Stimulated activated CD8-positive, alpha-beta memory T cell treated with anti-CD3 and anti-CD28 coated beads, Interleukin-15, amount 100 ng/mL, for 48 hours (primary cell): ENCODE data around the gene TM4SF5.
"Not testable (repeated sequence)": the region's sequence is repeated elsewhere in the genome, so short reads cannot be mapped to it uniquely, and the experiment has no call there.

Source experiments
- DNase-seq, 2 donors: peaks; one replicate each; pipeline ENCODE4 v3.0.0-alpha.2; 2020; ENCODE audit warnings: low read depth in 2 of 2

The TM4SF5 gene

DNA sequence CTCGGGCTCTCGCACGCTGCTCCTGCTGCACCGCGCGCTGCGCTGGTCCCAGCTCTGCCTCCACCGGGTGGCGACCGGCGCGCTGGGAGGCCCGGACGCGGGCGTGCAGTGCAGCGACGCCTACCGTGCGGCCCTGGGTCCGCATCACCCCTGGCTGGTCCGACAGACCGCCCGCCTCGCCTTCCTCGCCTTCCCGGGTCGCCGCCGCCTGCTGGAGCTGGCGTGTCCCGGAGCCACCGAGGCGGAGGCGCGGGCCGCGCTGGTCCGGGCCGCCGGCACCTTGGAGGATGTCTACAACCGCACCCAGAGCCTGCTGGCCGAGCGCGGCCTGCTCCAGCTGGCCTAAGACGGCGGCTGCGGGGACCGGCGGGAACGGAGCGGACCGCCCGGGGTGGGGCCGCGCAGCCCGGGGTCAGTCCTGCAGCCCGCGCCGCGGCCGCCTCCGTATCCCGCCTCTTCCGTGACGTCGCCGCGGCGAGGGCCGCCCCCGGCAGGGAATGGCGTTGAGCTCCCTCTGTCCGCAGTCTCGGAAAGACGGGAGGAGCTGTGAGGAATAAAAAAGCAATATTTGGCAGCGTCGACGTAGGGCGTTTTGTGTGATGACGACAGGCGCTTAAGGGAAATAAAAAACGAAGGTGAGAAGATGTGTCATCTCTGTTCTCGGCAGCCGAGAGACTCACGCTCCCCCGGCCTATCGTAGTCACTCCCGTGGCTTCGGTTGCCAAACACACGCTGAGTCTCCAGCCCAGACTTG is 18.4 kb downstream of the TM4SF5 start:
- peak; percentile 75 to 80 for DNase-seq

DNA sequence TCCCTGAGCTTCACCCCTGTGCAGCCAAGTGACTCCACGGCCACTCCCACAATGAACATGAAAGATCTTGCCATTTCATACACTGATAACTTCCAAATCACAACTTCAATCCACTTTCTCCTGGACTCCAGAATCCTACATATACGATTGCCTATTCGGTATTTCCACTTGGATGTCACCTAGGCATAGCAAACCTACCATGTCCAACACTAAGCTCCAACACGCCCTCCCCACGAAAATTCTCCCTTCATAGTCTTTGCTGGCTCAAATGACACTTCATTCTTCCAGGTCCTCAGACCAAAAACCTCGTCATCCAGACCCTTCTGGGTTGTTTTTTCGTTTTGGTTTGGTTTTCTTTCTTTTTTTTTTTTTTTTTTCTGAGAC is 19.0 kb downstream of the TM4SF5 start:
- DNase-seq, result no peak

DNA sequence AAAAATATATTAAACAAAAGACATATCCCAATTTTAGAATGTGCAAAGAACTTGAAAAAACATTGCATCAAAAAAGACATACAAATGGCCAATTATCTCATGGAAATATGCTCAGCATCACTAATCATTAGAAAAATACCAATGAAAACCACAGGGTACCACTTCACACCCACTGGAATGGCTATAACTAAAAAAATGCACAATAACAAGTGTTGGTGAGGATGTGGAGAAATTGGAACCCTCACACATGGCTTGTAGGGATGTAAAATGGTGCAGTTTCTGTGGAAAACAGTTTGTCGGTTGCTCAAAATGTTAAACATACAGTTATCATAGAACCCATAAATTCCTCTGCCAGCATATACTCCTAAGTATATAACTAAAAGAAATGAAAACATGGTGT is 23.5 kb downstream of the TM4SF5 start:
- DNase-seq, result no peak

DNA sequence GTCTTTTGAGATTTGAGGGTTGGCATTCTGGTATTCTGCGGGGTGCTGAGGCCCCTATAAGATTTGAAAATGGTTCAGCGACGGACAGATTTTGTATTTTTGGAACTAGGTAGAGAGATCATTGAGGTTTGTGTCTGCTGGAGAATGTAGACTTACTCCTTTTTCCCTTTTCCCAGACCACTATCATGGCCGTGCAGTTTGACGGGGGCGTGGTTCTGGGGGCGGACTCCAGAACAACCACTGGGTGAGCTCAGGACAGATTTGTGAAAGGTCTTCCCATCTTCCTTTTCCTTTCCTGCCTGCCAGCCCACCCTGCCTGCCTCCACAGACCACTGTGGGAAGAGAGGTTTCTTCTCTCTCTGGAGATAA is 24.9 kb downstream of the TM4SF5 start:
- DNase-seq, result no peak

DNA sequence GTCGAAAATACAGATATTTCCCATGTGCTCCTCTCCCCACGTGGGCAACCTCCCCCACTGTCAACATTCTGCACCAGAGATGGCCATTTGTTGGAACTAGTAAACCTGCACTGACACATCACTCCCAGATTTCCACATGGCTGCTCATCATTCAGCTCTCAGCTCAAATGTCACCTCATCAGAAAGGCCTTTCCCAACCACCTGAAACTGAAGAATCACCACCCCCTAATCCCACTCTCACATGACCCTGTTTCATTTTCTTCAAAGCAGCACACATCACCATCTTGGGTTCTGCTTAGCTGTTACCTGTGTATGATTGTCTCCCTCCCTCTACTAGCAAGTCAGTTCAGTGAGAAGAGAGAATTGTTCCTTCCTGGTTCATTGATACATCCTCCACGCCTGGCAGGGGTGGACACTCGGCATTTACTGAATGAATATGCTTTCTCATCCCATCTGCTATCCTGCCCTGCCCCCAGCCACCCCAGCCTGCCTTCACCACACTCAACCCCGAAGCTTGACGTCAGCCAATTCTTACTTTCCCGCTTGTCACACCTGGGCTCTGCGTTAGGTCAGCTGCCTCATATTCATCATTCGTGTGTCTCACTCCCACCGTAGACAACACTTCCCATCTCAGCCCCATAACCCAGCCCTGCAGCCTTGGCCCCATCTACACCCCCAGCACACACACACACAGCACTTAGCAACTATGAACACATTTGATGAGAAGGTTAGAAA is 28.9 kb downstream of the TM4SF5 start:
- no peak for DNase-seq

DNA sequence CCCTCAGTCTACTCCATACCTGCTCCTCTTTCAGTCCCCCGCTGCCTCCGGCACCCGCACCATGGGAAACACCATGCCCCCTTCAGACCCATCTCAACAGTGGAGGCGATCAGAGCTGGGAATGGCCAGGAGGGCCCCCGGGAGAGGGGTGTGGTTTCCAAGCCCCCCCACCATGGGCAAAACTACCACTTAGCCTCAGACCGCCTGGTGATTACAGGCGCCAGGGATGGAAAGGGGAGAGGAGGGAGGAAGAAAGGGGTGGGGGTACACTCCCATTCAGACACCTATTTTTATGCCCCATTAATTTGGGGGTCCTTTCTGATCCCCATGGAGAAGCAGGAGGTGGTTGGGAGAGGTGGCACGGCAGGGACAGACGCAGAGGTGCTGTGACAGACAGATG is 30.5 kb downstream of the TM4SF5 start, which contains the start of gene C17orf114:
C17orf114 (minus strand) TSS at position 101 of the 400 bp plus-strand sequence.
- DNase-seq, result no peak

DNA sequence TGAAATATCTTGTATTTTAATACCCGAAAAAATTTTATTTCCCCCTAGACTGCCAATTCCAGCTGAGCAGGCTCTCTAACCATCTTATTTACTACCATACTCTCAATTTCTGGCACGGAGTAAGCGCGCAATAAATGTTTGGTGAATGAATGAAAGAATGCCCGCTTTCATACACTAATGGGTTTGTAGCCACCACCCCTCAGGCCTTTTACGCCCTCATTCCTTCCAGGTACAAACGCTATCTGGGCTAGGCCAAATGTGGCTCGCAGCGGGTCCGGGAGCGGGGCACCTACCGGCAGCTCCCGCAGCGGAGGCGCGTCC is 34.7 kb downstream of the TM4SF5 start:
- no peak for DNase-seq

DNA sequence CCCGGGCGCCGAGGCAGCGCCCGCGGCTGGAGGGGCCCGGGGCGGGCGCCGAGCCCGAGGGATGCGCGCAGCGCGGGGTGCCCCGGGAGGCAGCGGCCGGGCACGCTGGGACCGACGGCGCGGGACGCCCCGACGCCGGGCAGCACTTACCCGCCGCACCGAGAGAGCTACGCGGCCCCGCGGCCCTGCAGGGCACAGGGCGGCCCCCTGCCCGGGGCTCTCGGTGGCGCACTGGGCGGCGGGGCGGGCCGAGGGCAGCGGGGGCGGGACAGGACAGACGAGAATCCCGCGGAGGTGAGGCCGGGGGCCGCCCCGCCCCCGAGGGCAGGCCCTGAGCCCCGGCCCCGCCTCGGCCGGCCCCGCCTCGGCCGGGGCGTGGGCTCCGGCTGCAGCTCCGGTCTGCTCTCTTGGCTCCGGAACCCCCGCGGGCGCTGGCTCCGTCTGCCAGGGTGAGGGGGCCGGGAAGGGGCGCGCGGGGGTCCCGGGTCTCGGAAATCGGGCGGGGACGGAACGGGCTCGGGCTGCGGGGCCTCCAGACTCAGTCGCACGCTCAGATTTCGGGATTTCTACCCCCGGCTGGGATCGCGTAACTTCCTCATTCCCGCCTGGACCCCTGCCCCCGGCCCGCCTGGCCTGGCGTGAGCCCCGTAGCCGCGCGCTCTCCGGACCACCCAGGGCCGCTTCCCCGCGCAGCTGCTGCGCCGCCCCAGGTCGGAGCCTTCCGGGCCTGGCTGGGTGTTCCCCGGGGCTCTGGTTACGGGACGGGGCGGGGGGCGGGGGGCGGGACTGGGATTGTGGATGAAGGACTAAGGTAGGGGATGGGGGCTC is 35.3 kb downstream of the TM4SF5 start, which contains the start of gene PLD2:
PLD2 (plus strand) TSS at position 376 of the 828 bp plus-strand sequence. CDS start 621 bp downstream, outside the sequence.
- DNase-seq, result peak; percentile 82 to 86

DNA sequence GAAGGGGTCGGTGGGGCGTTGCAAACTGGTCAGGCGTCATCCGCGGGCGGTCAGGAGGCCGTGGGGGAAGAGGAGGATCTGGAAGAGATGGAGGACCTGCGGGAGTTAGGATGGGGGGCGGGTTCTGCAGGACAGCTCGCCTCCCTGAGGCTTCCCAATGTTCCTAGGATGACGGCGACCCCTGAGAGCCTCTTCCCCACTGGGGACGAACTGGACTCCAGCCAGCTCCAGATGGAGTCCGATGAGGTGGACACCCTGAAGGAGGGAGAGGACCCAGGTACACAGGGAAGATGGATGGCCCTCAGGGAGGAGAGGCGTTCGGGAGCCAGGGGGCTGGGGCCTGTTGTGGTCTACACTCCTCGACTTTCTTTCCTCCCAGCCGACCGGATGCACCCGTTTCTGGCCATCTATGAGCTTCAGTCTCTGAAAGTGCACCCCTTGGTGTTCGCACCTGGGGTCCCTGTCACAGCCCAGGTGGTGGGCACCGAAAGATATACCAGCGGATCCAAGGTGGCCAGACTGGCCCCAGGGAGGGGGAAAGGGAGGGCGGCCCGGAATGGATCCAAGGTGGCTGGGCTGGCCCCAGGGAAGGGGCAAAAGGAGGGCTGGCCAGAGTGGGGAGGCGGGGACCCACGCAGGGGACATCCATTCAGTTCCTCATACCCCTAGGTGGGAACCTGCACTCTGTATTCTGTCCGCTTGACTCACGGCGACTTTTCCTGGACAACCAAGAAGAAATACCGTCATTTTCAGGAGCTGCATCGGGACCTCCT is 36.1 kb downstream of the TM4SF5 start:
- no peak for DNase-seq

DNA sequence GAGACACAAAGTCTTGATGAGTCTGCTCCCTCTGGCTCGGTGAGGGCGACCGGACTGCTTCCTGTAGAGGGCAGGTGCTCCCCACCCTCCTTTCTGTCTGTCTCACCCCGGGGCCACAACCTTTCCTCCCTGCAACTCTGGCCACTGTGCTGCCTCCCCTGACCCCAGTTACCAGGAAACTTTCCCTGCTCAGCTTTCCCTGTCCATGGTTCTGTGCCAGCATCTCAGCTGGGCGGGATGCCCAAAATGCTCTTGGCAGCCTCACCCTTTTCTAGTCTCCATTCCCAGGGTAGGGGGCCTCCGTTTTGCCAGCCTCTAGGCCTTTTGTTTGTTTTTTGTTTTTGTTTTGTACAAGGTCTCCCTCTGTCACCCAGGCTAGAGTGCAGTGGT is 36.7 kb downstream of the TM4SF5 start:
- no peak for DNase-seq

DNA sequence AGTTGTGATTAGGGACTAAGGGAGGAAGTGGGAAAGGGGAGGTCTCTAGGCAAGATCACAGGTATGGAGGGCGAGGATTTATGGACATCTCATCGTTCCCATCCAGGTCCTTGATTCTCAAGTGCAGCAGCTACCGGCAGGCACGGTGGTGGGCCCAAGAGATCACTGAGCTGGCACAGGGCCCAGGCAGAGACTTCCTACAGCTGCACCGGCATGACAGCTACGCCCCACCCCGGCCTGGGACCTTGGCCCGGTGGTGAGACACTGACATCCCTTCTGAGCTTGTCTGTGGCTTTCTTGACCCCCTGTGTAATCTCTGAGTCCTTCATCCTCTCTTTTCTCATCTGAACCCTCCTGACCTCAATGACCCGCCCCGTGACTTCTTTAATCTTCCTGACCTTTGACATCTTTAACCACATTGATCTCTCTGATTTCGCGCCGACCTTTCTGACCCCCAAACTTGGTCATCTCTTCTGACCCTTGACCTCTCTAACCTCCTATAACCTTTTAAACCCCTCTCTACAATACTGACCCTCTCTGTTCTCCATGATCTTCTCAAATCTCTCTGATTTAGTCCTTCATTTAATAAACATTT is 39.1 kb downstream of the TM4SF5 start:
- DNase-seq, result no peak

DNA sequence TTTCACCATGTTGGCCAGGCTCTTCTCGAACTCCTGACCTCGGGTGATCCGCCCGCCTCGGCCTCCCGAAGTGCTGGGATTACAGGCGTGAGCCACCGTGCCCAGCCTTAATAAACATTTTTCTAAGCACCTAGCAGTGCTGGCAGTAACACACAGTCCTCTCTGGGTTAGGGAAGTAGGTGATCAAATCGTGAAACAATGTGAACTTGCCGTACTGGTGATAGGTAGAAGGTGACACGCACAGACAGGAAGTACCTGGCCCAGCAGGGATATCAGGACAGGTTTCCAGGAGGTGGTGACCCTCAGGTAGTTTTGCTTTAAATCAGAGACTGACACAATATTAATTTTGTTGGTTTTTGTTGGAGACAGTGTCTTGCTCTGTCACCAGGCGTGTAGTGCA is 39.8 kb downstream of the TM4SF5 start:
- DNase-seq, result no peak

DNA sequence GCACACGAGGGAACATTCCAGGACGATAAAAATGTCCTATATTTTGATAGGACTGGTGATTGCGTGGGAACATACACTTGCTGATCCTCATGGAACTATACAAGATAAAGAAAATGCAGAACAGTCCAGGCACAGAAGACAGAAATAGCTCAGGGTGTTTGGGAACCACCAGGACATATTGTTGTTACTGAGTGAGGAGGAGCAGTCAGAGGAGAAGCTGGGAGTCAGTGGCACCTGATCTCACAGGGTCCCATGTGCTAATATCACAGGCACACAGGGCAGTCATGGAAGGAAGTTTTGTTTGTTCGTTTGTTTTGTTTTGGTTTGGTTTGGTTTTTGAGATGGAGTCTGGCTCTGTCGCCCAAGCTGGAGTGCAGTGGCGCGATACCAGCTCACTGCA is 41.0 kb downstream of the TM4SF5 start:
- no peak for DNase-seq

DNA sequence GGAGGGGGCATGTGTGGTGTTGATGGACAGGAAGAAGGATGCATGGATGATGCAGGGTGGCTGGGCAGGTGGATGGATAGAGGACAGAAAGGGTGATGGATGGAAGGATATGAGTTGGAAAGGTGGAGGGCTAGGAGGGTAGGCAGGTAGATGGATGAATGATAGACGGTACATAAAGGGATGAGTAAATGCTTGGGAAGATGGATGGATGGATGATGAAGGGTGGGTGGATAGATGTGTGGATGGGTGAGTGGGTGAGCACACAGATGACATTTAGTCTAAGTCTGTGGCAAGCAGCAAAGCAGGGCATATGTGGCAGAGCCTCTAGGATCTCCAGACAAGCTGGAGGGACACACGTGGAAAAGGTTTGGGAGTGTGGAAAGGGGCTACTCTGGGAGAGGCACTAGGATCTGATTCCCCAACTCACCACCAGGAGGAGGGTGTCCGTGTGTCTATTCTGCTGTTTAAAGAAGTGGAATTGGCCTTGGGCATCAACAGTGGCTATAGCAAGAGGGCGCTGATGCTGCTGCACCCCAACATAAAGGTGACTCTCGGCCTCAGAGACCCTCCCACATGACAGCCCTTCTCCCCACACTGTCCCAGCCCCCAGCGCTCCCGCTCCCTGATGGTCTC is 43.5 kb downstream of the TM4SF5 start:
- no peak for DNase-seq

DNA sequence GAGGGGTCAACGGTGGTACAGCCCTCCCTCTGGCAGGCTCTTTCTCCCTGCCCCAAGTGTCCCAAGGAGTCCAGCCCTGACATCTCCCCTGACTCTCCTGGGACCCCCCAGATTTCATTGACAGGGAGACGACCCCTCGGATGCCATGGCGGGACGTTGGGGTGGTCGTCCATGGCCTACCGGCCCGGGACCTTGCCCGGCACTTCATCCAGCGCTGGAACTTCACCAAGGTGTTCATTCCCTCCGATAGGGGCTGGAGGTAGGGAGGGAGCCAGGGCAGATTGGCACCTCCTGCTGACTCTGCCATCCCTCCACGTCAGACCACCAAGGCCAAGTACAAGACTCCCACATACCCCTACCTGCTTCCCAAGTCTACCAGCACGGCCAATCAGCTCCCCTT is 45.1 kb downstream of the TM4SF5 start:
- DNase-seq, result no peak

DNA sequence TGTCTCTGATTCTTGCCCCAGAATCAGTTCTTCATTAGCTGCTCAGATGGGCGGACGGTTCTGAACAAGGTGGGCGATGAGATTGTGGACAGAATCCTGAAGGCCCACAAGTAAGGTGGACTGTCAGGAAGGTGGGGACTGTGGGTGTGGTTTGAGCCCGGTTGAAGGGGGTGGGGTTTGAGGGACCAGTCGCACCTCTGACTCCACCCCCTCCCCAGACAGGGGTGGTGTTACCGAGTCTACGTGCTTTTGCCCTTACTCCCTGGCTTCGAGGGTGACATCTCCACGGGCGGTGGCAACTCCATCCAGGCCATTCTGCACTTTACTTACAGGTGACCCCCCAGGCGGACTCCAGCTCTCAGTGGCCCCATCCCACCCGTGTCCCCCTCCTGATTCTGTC is 46.6 kb downstream of the TM4SF5 start:
- no peak for DNase-seq

DNA sequence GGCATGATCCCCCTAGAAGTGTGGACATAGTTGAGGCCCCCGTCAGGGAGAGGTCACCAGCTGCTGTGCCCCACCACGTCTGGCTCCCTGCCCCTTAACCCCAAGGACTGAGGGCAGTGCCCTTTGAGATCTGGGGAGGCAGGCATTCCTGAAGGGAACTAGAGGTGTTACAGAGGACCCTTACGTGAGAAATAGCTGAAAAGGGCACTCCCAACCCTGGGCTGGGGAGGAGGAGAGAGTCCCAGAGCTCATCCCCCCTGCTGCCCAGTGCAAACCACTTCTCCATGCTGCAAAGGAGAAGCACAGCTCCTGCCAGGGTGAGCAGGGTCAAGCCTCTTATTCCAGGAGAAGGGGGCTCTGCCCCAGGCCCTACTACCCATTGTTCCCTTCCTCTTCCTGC is 51.1 kb downstream of the TM4SF5 start:
- no peak for DNase-seq

DNA sequence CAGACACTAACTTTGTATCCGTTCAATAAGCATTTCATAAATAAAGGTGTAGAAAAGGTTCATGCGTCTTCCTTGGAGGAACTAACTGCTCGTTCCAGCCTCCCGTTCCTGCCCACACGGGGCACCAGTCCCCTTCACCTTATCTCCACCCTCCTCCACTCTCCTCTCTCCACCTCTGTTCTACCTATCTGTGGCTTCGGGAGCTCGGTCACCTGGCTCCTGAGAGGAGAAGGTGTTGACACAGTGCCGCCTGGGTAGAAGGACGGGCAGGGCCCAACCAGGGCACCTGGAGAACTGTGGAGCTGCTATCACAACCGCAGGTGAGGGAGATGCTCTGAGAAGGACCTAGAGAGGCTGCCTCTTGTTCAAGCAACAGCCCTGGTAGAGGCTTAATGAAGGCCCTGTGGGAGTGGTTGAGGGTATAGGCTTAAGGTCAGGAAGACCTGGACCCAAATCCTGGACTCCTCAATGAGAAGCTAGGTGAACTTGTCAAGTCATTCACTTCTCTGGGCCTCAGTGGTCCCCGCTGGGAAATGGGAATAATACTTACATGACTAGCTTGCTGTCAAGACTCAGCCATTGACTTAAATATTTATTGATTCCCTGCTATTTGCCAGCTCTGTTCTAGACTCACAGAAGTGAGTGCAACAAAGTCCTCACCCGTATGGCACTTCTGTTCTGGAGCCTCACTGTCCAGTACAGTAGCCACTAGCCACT is 51.8 kb downstream of the TM4SF5 start:
- no peak for DNase-seq

DNA sequence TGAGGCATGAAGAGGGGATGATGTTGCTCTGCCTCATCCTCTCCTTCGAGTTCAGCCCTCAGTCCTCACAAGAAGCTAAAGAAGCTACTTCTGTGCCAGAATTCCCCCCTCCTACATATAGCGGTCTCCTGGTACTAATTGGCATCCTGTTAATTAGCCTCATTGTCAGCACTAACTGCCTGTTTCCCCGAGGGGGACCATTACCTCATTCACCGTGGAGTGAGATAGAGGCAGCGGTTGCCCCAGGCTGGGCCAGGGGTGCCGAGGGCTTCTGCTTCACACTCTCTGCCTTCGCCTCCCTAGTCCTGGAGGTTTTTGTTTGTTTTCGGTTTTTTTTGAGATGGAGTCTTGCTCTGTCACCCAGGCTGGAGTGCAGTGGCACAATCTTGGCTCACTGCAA is 55.7 kb downstream of the TM4SF5 start:
- no peak for DNase-seq

DNA sequence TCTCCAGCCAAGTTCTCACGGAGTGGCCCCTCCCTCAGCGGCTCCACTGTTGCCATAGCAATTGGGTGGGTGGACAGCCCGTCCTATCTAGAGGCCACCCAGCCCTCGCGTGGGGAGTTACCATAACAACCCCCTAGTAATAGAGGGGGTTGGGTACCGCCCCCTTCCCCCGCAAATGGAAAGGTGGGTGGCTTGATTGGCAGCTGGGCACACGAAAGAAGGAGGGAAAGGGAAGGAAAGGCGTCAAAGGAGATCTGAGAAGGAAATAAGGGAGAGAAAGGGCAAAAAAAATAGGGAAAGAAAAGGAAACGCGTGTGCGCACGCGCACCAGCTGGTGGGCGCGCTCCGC is 61.1 kb downstream of the TM4SF5 start:
- DNase-seq, result not testable (repeated sequence)
